A549 (cell line): ENCODE results near the gene ATAD2B. TPM values are rescaled to one million over a fixed set of nuclear protein-coding genes. Genes with fewer than 3 reads are reported as not detected.

Experiments used
- ATAC-seq, 2 experiments: fragments of 200-7000 bp in 1 of 2; fragments of >200 bp in 1 of 2; cut with Nextera tagmentation in 1 of 2; cut with Tn5 transposase in 1 of 2; 3 replicates each; pipeline versions ENCODE4 v1.8.0 to v1.9.1; 2018 to 2020; ENCODE audit warnings: mild to moderate bottlenecking in 1 of 2, moderate library complexity in 1 of 2
- CTCF ChIA-PET: fragments of 300-600 bp; sonication (Branson Sonifier 250); formaldehyde crosslinking; extraction: SDS; loops from one replicate; lab custom pipeline; 2021; ENCODE audit warnings: antibody characterized with exemption, inconsistent platforms; lab: Yijun Ruan, JAX
- POLR2A ChIA-PET: fragments of 350-600 bp; formaldehyde crosslinking; extraction: SDS; loops from one replicate; lab custom pipeline; 2021; ENCODE audit warnings: antibody characterized with exemption, inconsistent platforms; lab: Yijun Ruan, JAX
- DNase-seq, 2 experiments: peaks; one replicate each; pipeline versions ENCODE4 v3.0.0 to v3.0.0-alpha.2; 2011 to 2016; ENCODE audit warnings: low read depth in 1 of 2, low spot score in 1 of 2
- FAIRE-seq: peaks from 2 replicates; lab custom pipeline; 2011; peaks lifted over from hg19 to GRCh38; lab: Jason Lieb, UNC
- H3K27ac ChIP-seq, 2 experiments: fragments of >200 bp; sonication (Bioruptor Twin); formaldehyde crosslinking; 3 replicates each; pipeline ENCODE4 v1.5.1; 2016 to 2017
- H3K4me1 ChIP-seq: fragments of >200 bp; sonication (Bioruptor Twin); formaldehyde crosslinking; 3 replicates; pipeline ENCODE4 v1.6.1; 2016
- H3K4me2 ChIP-seq: fragments of >200 bp; sonication (Bioruptor Twin); formaldehyde crosslinking; 3 replicates; pipeline ENCODE4 v1.6.1; 2016
- H3K4me3 ChIP-seq: fragments of >200 bp; sonication (Bioruptor Twin); formaldehyde crosslinking; 3 replicates; pipeline ENCODE4 v1.5.1; 2016
- H3K9me3 ChIP-seq: fragments of >200 bp; sonication (Bioruptor Twin); formaldehyde crosslinking; 3 replicates; pipeline ENCODE4 v1.6.1; 2016
- CBX2 ChIP-seq: fragments of 200-600 bp; sonication (generic); IDR thresholded peaks from 2 replicates; pipeline ENCODE4 v1.6.1; 2016; ENCODE audit warnings: low read depth, mild to moderate bottlenecking, borderline replicate concordance
- CBX8 ChIP-seq: fragments of 200-600 bp; sonication (generic); IDR thresholded peaks from 2 replicates; pipeline ENCODE4 v1.6.1; 2016
- CHD4 ChIP-seq: fragments of 200-600 bp; sonication (generic); IDR thresholded peaks from 2 replicates; pipeline ENCODE4 v1.6.1; 2016; ENCODE audit warnings: antibody characterized with exemption, mild to moderate bottlenecking, borderline replicate concordance
- EHF ChIP-seq: fragments of 250-450 bp; sonication (Bioruptor Pico); IDR thresholded peaks from 2 replicates; pipeline ENCODE4 v1.5.0; 2020; ENCODE audit warnings: mild to moderate bottlenecking
- EP300 ChIP-seq, 2 experiments: fragments of >200 bp; sonication (Bioruptor Twin); formaldehyde crosslinking; IDR thresholded peaks; 2 replicates in 1 of 2; 3 replicates in 1 of 2; pipeline ENCODE4 v1.6.1; 2016 to 2017
- HOXA7 ChIP-seq: fragments of 250-450 bp; sonication (Bioruptor Pico); IDR thresholded peaks from 2 replicates; pipeline ENCODE4 v1.5.0; 2020; ENCODE audit warnings: mild to moderate bottlenecking, moderate library complexity
- JUNB ChIP-seq: fragments of >200 bp; sonication (Bioruptor Twin); formaldehyde crosslinking; IDR thresholded peaks from 2 replicates; pipeline ENCODE4 v1.6.1; 2016
- KDM5A ChIP-seq: fragments of 200-600 bp; sonication (generic); IDR thresholded peaks from 2 replicates; pipeline ENCODE4 v1.6.1; 2016; ENCODE audit warnings: antibody characterized with exemption, mild to moderate bottlenecking
- MAZ ChIP-seq: fragments of 150-350 bp; IDR thresholded peaks from 2 replicates; pipeline ENCODE4 v1.6.1; 2014; ENCODE audit warnings: antibody characterized with exemption, low read depth, low read length, borderline replicate concordance
- RARB ChIP-seq: fragments of 250-450 bp; sonication (Bioruptor Pico); IDR thresholded peaks from 2 replicates; pipeline ENCODE4 v1.8.0; 2021; ENCODE audit warnings: mild to moderate bottlenecking, moderate library complexity
- RCOR1 ChIP-seq: fragments of 150-350 bp; IDR thresholded peaks from 2 replicates; pipeline ENCODE4 v1.6.1; 2014; ENCODE audit warnings: antibody characterized with exemption, low read length, low read depth
- RFX5 ChIP-seq: fragments of 450-650 bp; IDR thresholded peaks from 2 replicates; pipeline ENCODE4 v1.7.1; 2014; ENCODE audit warnings: antibody characterized with exemption, mild to moderate bottlenecking, moderate library complexity
- SREBF2 ChIP-seq: fragments of 450-650 bp; IDR thresholded peaks from 2 replicates; pipeline ENCODE4 v1.6.1; 2014; ENCODE audit warnings: mild to moderate bottlenecking, moderate library complexity
- ZNF302 ChIP-seq: fragments of 250-450 bp; sonication (Bioruptor Pico); IDR thresholded peaks from 2 replicates; pipeline ENCODE4 v1.9.0; 2021; ENCODE audit warnings: inconsistent platforms, mild to moderate bottlenecking, moderate library complexity
- WGBS: methylation state at CpG from one replicate; pipeline ENCODE4 v1.1.6; 2017; ENCODE audit errors: missing lambda C conversion rate; 5-methylcytosine and 5-hydroxymethylcytosine counted together
- polyA plus RNA-seq, 4 experiments: library from polyadenylated mRNA; depleted of rRNA in 3 of 4; stranded (reverse); fragments of >200 nt; fragmentation: RNase III in 1 of 4; extraction: RNeasy Plus Mini Kit Qiagen cat#74134 plus additional on column Dnase treatment in 1 of 4; gene quantifications; 2 replicates in 3 of 4; 3 replicates in 1 of 4; pipeline ENCODE4 v1.2.3, GENCODE V29; 2011 to 2017
- TF ChIP-seq, protein P1 (sequence below): fragments of 450-650 bp; IDR thresholded peaks from 2 replicates; pipeline ENCODE4 v1.6.1; 2014; ENCODE audit warnings: antibody characterized with exemption
- TF ChIP-seq, protein P2 (sequence below): fragments of 250-450 bp; sonication (Bioruptor Pico); IDR thresholded peaks from 2 replicates; pipeline ENCODE4 v1.5.0; 2020; ENCODE audit warnings: low read depth, mild to moderate bottlenecking, moderate library complexity
- TF ChIP-seq, protein P3 (sequence below): fragments of 200-600 bp; sonication (generic); IDR thresholded peaks from 2 replicates; pipeline ENCODE4 v1.6.1; 2016; ENCODE audit warnings: antibody characterized with exemption, mild to moderate bottlenecking, moderate library complexity
- TF ChIP-seq, protein P4 (sequence below): IDR thresholded peaks from 2 replicates; pipeline ENCODE4 v1.6.1; 2012; ENCODE audit warnings: low read depth, borderline replicate concordance
- TF ChIP-seq, protein P5 (sequence below): fragments of 250-450 bp; sonication (Bioruptor Pico); IDR thresholded peaks from 2 replicates; pipeline ENCODE4 v1.5.0; 2021; ENCODE audit warnings: mild to moderate bottlenecking, moderate library complexity, borderline replicate concordance
- TF ChIP-seq, protein P6 (sequence below): fragments of >200 bp; sonication (Bioruptor Twin); formaldehyde crosslinking; IDR thresholded peaks from 3 replicates; pipeline ENCODE4 v1.6.1; 2016

ATAD2B gene
- polyA plus RNA-seq, 2 of the 4 experiments (the other 2 are of a cell fraction): 5.4 to 13.1 TPM

DNA sequence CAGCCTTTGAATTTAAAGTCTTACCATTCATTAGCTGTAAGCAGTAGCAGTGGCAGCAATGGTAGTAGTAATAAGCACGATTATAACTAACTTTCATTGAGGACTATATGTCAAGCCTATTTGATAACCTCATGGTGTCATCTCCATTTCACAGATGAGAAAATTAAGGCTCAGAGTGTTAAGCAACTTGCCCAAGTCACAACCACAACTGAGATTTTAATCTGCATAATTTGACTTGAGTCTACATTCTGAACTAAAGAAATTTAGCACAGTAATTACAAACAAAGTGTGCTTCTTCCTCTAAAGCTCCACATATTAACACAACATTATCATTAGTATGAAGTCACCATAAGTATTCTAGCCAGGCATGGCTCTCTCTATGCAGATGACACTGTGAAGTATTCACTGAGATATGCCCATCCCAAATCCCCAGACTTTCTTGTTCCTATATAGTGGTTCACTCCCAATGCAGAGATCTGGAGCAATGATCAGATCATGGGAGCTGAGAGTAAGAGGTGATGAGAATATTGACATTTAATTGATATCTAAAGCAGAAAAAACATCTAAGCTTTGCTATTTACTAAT, 120.2 kb downstream of the ATAD2B start:
- Histone ChIP-seq H3K4me2 (no peak overlapping the region), H3K27ac (no peak overlapping the region), H3K4me3 (no peak overlapping the region)
- FAIRE-seq (peak; percentile 73), DNase-seq (no peak), ATAC-seq (no peak)
- POLR2A ChIA-PET: no interaction called here
- CTCF ChIA-PET: interaction anchor here (1.2 to 4.4 kb wide), 4 partner anchors 9 to 357 kb away, joined by 3 to 25 read pairs (median 4); no protein-coding TSS in a partner anchor
- 87% methylated on average over 1 of the region's 1 CpG for WGBS
- TF ChIP-seq, protein P1, sequence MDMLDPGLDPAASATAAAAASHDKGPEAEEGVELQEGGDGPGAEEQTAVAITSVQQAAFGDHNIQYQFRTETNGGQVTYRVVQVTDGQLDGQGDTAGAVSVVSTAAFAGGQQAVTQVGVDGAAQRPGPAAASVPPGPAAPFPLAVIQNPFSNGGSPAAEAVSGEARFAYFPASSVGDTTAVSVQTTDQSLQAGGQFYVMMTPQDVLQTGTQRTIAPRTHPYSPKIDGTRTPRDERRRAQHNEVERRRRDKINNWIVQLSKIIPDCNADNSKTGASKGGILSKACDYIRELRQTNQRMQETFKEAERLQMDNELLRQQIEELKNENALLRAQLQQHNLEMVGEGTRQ: no peak
- TF ChIP-seq, protein P2, sequence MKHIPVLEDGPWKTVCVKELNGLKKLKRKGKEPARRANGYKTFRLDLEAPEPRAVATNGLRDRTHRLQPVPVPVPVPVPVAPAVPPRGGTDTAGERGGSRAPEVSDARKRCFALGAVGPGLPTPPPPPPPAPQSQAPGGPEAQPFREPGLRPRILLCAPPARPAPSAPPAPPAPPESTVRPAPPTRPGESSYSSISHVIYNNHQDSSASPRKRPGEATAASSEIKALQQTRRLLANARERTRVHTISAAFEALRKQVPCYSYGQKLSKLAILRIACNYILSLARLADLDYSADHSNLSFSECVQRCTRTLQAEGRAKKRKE (CRISPR knock-in tag): no peak
- no peak for TF ChIP-seq EHF (CRISPR knock-in tag)
- TF ChIP-seq, protein P3, sequence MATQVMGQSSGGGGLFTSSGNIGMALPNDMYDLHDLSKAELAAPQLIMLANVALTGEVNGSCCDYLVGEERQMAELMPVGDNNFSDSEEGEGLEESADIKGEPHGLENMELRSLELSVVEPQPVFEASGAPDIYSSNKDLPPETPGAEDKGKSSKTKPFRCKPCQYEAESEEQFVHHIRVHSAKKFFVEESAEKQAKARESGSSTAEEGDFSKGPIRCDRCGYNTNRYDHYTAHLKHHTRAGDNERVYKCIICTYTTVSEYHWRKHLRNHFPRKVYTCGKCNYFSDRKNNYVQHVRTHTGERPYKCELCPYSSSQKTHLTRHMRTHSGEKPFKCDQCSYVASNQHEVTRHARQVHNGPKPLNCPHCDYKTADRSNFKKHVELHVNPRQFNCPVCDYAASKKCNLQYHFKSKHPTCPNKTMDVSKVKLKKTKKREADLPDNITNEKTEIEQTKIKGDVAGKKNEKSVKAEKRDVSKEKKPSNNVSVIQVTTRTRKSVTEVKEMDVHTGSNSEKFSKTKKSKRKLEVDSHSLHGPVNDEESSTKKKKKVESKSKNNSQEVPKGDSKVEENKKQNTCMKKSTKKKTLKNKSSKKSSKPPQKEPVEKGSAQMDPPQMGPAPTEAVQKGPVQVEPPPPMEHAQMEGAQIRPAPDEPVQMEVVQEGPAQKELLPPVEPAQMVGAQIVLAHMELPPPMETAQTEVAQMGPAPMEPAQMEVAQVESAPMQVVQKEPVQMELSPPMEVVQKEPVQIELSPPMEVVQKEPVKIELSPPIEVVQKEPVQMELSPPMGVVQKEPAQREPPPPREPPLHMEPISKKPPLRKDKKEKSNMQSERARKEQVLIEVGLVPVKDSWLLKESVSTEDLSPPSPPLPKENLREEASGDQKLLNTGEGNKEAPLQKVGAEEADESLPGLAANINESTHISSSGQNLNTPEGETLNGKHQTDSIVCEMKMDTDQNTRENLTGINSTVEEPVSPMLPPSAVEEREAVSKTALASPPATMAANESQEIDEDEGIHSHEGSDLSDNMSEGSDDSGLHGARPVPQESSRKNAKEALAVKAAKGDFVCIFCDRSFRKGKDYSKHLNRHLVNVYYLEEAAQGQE: no peak
- no peak for TF ChIP-seq CHD4
- TF ChIP-seq, protein P4, sequence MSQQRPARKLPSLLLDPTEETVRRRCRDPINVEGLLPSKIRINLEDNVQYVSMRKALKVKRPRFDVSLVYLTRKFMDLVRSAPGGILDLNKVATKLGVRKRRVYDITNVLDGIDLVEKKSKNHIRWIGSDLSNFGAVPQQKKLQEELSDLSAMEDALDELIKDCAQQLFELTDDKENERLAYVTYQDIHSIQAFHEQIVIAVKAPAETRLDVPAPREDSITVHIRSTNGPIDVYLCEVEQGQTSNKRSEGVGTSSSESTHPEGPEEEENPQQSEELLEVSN: no peak
- TF ChIP-seq, all 56 proteins: peak for 0
- Histone ChIP-seq H3K9me3 (no peaks in the 10 kb centered on the region), H3K4me1 (peaks cover 30% of the 10 kb centered on the region)

DNA sequence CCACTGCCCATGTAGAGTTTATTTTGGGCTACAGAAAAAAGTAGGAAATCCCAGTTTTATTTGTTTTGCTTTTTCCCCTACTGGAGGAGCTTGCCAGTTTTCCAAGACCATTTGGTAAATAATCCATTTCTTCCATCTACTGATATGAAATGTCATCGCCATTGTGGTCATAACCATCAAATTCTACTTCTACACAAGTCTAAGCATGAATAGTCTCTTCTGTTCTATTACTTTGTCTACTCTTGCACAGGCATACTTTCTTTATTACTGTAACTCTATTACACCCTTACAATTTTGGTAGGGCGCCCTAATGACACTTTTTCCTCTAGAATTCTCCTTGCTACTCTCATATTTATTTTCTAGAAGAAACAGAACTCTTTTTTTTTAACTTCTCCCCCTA, 120.7 kb downstream of the ATAD2B start:
- Histone ChIP-seq H3K4me2 (no peak overlapping the region), H3K27ac (no peak overlapping the region), H3K4me3 (no peak overlapping the region), H3K9me3 (no peaks in the 10 kb centered on the region), H3K4me1 (peaks cover 35% of the 10 kb centered on the region)
- ChIA-PET POLR2A (no interaction called here), CTCF (interaction anchor here (1.4 to 4.4 kb wide), 3 partner anchors 10 to 19 kb away, joined by 3 to 25 read pairs (median 5); no protein-coding TSS in a partner anchor)
- DNase-seq (no peak), ATAC-seq (no peak), FAIRE-seq (no peak)
- 96% methylated on average over 1 of the region's 2 CpGs for WGBS
- TF ChIP-seq CHD4 (no peak), EHF (CRISPR knock-in tag) (no peak), EP300 (IDR thresholded peaks at IDR 0.05) (no peak), HOXA7 (no peak), SREBF2 (no peak), RARB (CRISPR knock-in tag) (no peak), RCOR1 (no peak), CBX2 (no peak), MAZ (no peak), RFX5 (no peak), CBX8 (no peak), ZNF302 (no peak), JUNB (no peak), KDM5A (no peak)
- TF ChIP-seq, protein P5, sequence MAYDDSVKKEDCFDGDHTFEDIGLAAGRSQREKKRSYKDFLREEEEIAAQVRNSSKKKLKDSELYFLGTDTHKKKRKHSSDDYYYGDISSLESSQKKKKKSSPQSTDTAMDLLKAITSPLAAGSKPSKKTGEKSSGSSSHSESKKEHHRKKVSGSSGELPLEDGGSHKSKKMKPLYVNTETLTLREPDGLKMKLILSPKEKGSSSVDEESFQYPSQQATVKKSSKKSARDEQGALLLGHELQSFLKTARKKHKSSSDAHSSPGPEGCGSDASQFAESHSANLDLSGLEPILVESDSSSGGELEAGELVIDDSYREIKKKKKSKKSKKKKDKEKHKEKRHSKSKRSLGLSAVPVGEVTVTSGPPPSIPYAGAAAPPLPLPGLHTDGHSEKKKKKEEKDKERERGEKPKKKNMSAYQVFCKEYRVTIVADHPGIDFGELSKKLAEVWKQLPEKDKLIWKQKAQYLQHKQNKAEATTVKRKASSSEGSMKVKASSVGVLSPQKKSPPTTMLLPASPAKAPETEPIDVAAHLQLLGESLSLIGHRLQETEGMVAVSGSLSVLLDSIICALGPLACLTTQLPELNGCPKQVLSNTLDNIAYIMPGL (CRISPR knock-in tag): no peak
- TF ChIP-seq, protein P6, sequence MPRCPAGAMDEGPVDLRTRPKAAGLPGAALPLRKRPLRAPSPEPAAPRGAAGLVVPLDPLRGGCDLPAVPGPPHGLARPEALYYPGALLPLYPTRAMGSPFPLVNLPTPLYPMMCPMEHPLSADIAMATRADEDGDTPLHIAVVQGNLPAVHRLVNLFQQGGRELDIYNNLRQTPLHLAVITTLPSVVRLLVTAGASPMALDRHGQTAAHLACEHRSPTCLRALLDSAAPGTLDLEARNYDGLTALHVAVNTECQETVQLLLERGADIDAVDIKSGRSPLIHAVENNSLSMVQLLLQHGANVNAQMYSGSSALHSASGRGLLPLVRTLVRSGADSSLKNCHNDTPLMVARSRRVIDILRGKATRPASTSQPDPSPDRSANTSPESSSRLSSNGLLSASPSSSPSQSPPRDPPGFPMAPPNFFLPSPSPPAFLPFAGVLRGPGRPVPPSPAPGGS: no peak
- TF ChIP-seq, protein P2 (CRISPR knock-in tag): no peak
